GM18520 (cell line): ENCODE data around the gene CRIP2.
A peak's percentile ranks its signal among the peaks of the same experiment; 100 is the strongest.

Experiments used
- ATAC-seq: cut with Tn5 transposase; IDR thresholded peaks from one replicate; pipeline ENCODE4 v1.9.1; 2021; ENCODE audit not compliant: unreplicated experiment

CRIP2 gene

DNA sequence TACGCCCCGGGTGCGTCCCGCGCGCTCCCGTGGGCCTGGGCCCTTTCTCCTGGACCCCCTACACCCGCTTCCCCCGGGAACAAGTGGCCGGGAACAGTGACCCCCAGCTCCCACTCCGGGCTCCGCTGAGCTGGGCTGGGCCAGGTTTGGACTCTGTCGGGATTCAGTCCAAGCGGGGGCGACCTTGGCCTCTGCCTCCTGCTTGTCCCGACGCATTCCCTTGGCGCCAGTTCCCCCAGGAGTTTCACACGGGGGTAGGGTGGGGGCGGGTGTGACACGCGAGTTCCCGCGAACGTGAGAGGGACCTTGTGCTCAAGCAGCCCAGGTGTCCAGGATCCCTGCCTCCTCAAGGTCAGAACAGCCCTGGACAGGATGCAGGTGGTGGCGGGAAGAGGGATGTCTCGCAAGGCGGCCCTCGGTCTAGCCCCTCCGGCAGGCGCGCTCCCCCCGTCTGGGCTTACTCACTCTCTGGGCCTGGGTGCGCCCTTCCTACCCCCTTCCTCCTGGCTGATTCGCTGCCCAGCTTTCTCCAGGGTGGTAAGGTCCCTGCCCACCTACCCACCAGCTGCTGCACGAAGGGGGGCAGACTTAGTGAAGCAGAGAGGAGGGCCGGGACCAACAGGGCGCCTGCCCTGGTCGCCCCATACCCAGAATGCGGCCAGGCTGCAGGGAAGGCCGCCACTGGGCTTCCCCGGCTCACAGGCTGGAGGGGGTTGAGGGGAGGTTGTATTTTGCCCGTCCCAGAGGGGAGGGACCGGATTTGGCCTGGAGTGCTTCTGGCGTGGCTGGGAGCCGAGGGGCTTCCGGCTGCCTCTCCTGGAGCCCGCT, 862 bp downstream of the CRIP2 start:
- no peak for ATAC-seq

DNA sequence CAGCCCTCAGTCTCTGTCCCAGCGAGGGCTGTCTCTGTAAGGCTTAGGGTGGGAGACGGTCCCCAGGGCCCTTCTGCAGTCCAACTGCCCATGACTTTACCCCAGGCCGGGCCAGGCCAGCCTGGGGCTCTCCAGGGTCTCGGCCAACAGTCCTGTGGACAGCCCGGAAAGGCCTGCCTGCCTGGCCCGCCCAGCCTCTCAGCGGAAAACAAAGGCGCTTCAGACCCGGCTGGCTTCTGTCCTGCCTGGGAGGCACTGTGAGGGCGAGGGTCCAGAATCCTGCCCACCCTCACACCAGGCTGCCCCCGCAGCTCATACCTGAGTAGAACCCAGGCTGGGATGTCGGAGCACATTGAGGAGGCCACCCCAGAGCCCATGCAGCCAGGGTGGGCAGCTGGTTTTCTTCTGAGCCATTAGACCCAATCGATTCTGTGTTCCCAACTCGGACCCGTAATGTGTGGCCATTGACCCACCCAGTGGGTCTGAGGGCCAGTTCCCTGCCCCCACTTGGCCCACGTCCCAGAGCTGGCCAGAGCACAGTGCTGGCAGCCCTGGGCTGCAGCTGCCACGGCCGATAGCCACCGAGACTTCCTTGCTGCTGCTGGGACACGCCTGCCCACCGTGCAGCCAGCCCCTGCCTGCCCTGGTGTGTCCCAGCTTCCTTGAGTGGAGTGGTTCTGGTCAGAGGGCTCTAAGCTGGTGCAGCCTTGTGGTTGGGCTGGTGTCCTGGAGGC, 1.6 kb downstream of the CRIP2 start:
- ATAC-seq, result no peak

DNA sequence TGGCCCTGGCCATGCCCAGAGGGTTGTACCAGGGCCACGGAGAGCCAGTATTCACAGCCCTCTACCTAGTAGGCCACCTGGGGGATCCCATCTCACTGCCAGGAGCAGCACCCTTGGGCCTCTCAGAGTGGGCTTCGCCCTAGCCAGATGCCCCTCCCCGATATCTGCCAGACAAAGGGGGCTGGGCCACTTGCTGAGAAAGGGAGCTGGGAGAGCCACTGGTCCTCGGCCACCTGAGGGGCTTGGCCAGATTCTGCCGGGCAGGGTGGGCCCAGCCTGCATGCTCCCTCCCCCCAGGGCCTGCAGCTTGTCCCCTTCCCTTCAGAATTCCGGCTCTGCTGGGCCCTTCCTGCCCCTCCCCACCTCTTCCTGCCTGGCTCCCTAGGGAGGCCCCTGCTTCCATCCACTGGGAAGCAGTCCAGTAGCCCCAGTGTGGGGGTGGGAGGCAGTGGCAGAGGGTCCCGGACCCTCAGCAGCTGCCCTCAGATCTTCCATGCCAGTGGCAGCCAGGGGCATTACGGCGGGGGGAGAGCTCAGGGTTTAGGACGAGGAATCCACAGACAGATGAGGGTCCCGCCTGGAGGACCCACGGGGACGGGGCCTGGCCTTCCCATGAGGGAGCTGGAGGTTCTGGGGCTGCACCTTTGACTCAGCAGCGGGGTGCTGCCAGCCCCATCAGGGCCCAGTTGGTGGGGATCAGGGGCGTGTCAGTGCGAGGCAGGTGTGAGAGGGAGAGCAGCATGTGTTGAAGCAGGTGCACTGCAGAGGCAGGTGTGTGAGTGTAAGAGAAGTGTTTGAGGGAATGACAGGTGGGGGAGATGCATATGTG, 2.4 kb downstream of the CRIP2 start:
- no peak for ATAC-seq

DNA sequence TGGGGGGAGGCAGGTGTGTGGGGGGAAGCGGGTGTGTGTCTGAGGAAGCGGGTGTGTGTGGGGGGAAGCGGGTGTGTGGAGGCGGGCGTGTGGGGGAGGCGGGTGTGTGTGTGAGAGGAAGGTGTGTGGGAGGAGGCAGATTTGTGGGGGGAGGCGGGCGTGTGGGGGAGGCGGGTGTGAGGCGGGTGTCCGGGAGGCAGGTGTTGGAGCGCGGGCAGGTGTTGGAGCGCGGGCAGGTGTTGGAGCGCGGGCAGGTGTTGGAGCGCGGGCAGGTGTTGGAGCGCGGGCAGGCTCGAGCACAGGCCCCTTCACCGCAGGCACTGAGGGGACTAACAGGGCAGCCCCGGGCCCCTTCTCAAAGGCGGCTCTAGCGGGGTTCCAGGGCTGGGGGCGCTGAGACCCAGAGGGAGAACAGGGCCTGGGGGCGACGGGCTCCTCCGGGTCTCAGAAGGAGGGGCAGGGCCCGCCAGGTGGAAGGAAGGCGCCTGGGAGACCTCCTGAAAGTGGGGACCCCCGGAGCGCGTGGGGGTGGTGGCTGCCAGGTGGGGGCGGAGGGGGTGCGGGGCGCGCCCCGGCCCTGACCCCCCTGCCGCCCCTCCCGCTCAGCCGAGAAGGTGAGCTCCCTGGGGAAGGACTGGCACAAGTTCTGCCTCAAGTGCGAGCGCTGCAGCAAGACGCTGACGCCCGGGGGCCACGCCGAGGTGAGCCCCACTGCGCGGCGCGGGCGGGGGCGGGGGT, 3.2 kb downstream of the CRIP2 start:
- ATAC-seq, result no peak

DNA sequence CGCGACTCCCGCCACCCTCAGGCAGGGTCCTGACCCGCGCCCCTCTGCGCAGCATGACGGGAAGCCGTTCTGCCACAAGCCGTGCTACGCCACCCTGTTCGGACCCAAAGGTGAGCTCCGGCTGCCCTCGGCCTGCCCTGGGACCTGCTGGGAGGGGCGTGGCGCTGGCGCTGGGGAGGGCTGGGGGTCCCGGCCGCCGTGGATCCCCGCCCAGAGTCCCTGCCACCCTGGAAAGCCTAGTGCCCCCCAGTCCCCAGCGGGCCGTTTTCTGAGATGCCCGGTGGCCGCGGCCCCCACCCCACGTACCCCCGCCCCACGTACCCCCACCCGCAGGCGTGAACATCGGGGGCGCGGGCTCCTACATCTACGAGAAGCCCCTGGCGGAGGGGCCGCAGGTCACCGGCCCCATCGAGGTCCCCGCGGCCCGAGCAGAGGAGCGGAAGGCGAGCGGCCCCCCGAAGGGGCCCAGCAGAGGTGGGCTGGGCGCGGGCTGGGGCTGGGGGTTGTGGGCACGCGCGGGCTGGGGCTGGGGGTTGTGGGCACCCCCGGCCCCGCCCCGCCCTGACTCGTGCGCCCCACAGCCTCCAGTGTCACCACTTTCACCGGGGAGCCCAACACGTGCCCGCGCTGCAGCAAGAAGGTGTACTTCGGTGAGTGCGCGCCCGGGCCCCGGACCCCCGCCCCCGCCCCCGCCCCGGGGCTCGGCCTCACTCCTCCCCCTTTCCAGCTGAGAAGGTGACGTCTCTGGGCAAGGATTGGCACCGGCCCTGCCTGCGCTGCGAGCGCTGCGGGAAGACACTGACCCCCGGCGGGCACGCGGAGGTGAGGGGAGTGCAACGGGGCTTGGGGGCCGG, 4.0 kb downstream of the CRIP2 start:
- no peak for ATAC-seq

DNA sequence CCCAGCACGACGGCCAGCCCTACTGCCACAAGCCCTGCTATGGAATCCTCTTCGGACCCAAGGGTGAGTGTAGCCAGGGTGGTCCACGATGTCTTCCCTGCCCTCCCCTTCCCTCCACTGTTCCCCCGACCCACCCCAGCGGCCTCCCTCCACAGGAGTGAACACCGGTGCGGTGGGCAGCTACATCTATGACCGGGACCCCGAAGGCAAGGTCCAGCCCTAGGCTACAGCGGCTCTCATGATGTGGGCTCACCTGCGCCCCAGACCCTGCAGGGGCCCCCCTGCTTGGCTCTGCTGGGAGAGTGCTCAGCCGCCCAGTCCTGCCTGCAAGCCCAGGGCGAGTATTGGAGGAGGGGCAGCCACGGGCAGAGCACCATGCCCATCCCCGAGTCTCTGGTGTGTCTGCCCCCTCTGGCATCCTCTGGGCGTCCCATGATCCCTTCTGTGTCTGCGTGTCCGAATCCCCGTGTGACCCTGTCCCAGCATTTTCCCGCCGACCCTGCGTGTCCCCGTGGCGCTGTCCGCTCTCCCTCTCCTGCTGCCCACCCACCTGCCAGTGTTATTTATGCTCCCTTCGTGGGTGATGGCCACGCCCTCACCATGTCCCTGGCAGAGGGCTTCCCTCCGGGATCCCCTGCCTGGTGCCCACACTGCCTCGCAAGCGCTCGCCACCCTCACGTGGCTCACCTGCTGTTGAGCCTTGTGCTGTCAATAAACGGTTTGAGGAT, 5.0 kb downstream of the CRIP2 start:
- no peak for ATAC-seq

DNA sequence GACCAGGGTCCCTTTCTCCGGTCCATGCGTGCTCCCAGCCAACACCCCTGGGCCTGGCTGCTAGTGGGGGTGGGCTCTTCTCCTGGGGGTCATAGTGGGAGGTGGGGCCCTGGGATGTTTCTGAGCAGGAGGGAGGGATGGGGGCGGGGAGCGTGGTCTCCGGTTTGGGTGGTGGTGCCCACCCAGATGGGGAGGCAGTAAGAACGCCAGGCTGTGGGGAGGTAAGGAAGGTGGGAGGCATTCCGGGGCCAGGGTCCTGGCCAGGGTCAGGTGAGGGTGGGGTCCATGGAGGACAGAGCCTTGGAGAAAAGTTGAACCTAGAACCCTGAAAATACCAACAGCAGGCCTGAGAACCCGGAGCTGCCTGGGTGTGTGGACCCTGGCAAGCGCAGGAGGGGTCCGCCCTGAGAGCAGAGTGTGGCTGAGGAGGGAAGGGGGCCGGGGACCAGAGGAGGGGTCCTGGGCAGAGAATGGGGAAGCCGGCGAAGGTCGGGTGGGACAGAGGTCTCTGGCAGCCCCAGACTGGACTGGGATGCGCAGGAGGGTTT, 5.7 kb downstream of the CRIP2 start:
- ATAC-seq, result no peak

DNA sequence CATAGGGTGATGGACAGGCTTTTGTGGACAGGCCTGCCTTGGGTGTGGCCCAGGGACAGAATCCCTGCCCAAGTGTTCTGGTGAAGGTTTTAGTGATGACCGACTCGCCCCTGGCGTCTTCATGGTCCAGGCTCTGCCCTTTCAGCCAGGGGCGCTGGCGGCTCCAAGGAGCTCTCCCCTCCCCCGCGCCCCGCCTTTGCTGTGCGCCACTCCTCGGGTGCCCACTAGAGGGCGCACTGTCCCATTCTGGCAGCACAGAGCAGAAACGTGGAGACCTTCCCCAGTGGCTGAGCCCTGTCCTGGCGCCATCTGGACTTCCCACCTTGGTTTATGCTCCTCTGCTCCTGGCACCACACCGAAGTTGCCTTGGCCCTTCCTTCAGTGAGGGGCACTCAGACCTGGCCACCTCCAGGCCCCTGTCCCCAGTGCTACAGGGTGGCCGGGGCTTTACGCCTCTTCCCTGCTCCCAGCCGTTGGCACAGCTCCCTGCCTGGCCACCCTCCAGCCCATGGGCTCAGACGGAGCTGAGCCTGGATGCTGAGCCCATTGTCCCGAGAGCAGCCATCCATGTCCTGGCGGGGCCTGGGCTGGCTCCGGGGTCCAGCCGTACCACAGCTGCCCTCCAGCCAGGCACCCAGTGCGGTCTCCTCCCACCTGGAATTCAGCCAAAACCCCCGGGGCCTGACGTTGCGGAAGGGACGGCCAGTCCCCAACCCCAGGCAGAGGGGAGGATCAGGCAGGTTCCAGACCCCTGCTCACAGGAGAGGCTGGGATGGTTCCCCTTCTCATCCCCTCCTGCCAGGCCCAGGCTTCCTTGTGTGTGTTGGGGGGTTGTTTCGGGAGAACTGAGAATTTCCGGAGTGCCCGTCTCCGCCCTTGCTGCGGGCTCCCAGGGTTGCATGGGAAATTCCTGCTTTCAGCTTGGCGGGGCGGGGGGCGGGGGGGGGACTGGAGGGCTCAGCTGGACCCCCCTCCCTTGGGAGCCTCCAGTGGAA, 6.5 kb downstream of the CRIP2 start:
- no peak for ATAC-seq

DNA sequence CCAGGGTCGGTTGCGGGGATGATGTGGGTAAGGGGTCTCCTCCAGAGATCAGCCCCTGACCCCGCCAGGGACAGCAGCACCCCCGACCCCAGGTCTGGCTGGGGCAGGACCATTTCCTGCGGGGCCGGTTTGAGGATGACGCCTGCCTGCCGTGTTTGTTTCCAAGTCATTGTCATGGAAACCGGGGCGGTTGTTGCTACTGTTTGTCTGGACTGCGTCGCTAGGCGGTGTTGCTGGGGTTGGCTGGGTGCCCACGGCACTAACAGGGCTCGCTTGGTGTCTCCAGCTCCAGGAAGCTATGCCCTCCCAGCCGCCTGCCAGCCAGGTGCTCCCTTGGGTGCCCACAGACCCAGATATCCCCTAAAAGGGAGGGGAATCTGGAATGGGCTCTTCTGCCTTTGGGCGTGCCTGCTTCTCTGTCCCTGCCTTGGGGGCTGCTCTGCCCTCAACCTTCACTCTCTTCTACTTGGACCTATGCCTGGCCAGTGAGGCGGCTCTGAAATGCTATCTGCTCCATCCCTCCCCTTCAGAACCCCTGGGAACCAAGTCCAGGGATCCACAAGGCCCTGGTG, 7.4 kb downstream of the CRIP2 start:
- ATAC-seq, result peak; percentile 35

DNA sequence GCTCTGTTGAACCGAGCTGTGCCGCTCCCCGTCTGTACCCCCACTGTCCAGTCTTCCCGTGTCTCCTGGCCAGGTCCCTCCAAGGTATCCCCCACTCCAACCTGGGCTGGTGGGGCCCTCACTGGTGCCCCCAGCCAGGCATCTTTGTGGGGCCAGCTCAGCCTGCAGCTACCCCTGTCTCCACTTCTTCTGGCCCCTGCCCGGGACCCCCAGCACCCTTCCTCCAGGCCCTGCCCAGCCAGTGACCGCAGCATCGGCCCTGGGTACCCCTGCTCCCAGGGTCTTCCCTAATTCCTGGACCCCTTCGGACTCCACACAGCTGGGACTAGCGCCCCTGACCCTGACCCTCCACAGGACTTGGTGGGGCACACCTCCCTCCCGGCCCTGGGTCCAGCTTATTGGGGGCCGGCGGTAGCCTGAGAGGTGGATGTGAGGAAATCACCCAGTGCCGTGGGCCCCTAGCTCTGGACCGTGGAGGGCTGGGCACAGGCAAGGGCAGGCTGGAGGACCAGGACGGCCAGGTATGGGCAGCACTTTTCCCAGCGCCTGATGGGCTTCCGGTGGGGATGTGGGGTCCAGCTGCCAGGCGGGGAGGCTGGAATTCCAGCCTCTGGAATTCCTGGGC, 8.0 kb downstream of the CRIP2 start:
- no peak for ATAC-seq

DNA sequence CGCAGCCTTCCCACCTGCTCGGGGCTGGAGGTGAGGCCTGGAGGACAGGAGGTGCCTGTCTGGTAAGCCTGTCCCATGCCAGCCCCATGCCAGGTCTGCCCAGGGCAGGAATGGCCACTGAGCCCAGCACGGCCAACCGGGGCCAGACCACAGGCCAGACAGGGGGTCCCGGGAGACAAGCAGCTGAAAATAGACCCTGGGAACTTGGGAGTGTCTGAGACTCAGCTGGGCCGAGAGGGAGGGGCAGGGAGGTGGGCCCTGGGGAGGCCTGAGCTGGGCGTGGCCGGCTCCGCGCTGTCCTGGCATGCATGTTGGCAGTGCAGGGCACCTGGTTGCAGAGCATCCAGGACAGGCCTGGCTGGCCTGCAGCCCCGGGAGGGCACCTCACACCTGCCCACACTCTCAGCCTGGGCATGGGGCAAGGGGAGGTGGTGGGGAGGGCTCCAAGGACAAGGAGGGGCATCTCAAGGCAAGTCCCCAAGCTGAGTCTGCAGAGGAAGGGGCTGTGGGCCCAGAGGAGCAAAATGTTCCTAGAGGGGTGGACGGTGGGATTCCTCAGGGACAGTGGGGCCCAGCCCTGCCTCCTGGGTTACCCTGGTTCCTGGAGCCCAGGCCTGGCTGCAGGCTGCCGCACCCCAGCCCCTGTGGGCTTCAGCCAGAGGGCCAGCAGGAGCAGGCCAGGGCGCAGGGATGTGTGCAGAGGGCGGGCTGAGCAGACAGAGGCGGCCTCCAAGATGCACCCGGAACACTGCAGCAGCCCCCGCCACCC, 8.9 kb downstream of the CRIP2 start:
- no peak for ATAC-seq

DNA sequence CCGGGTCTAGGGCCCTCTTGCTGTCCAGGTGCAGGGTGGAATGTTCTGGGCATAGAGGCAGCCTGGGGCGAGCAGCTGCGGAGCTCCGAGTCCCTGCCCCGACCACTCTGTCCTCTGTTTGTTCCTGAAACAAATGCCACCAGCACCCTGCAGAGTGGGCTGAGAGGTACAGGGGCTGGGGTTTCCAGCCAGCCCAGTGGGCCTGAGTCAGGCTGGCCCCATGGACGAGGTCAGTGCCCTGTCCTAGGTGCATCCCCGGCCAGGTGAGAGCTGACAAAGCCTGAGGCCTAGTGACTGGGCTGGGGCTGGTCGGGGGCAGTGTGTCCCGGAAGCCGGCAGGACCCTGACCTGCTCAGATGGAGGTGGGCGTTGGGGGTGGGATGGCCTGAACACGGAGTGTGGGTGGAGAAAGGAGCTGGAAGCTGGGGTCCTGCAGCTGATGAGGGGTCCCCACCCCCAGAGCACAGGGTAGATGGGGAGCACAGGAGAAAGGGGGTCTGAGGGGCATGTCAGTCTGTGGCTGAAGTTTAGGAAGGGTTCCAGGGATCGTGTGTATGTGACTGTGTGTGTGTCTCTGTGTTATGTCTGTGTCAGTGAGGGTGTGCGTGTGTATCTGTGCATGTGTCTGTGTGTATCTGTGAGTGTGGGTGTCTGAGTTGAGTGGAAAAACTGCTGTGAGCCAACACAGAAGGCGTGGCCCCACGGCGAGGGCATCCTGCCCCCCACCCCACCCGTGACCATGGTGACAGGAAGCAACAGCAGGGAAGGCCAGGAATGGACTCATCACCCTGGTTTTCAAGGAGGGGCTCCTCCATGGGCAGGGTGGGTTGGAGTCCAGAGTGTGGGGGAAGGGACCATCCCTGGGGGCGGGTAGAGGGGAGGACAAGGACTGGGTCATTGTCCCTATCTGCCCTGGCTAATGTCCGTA, 9.7 kb downstream of the CRIP2 start:
- no peak for ATAC-seq

DNA sequence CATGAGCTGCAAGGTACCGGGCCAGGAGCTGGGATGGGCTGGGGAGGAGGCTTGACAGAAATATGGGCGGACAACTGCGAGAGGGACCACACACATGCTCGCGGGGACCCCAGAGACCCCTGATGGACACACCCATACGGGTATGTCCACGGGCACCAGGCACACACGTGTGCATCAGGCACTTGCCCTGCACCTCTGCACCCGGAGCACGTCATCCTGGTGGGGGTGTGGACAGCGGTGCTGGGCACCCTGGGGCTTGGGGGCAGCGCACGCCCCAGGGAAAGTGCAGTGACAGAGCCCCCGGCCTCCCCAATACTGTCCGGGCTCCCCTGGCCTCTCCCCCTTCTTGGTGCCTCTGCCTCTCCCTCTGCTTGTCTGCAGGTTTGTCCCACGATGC, 10.4 kb downstream of the CRIP2 start:
- no peak for ATAC-seq

DNA sequence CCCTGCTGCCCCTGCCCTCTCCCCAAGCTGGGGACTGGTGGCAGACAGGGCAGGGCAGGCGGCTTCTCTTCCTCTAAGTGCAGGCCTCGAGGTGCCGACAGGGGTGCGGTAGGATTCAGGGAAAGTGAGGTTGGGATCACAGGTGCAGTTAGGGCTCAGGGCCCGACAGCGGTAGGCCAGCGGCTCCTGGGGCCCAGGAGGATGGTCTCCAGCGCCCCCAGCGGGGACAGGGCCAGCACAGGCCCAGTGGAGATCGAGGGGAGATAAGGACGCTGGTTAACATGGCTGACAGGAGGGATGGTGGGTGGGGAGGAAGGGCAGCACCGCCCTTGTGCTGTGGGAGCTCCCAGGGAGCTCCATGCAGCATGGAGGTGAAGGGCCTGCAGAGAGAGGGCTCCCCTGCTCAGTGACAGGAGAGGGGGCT, 11.1 kb downstream of the CRIP2 start:
- no peak for ATAC-seq
